ENCODE results near the gene CCDC127. TPM values are rescaled to one million over a fixed set of nuclear protein-coding genes. Genes with fewer than 3 reads are reported as not detected.

CCDC127 gene
- total RNA-seq, 1 experiment from 2014 or later, result 24.1 TPM

GRCh38 chr5:174876-175465 is 43.0 kb downstream of the CCDC127 start:
- Histone ChIP-seq H2AFZ (no peak overlapping the region), H3K79me2 (ENCODE audit: low read depth) (no peaks in the 10 kb centered on the region), H3K4me3 (no peak overlapping the region), H3K9me3 (ENCODE audit: insufficient read depth, low read depth) (no peaks in the 10 kb centered on the region), H3K27ac (no peak overlapping the region), H3K9me2 (ENCODE audit: insufficient read depth) (no peaks in the 10 kb centered on the region), H3K27me3 (ENCODE audit: insufficient read depth, low read depth) (peaks cover 94% of the 10 kb centered on the region), H3K4me2 (no peak overlapping the region), H3F3A (ENCODE audit: insufficient read depth, low read depth) (no peaks in the 10 kb centered on the region), H3K36me3 (ENCODE audit: low read depth) (no peaks in the 10 kb centered on the region), H3K4me1 (replicated peaks; ENCODE audit: insufficient read depth) (no peaks in the 10 kb centered on the region), H4K20me1 (ENCODE audit: insufficient read depth) (0 out of 2 replicates have a peak, but pooled peaks cover 8% of the 10 kb centered on the region)
- no TSS peak for BruUV-seq (replicated peaks)
- TF ChIP-seq EZH2 (IDR thresholded peaks at IDR 0.05; ENCODE audit: low read depth) (no peak), CTCF (conservative IDR thresholded peaks at IDR 0.05) (no peak)
- CTCF ChIA-PET, result interaction anchor here (0.6 kb wide), 1 partner anchor 76 kb away, joined by 4 read pairs; no protein-coding TSS in a partner anchor
- POLR2A ChIA-PET (ENCODE audit: unreplicated experiment), result no interaction called here
- intact Hi-C loops (cut with micrococcal nuclease; ENCODE audit: unreplicated experiment), result no loop called here
- no peak for DNase-seq

- Histone ChIP-seq H3K9me2 (ENCODE audit: insufficient read depth) (no peaks in the 10 kb centered on the region), H3K79me2 (ENCODE audit: low read depth) (no peaks in the 10 kb centered on the region), H3K36me3 (ENCODE audit: low read depth) (no peaks in the 10 kb centered on the region), H3K4me3 (no peak overlapping the region), H3K9me3 (ENCODE audit: insufficient read depth, low read depth) (no peaks in the 10 kb centered on the region), H3K27me3 (ENCODE audit: insufficient read depth, low read depth) (peaks cover 94% of the 10 kb centered on the region), H3F3A (ENCODE audit: insufficient read depth, low read depth) (no peaks in the 10 kb centered on the region), H3K4me2 (no peak overlapping the region), H3K4me1 (replicated peaks; ENCODE audit: insufficient read depth) (no peaks in the 10 kb centered on the region), H2AFZ (no peak overlapping the region), H4K20me1 (ENCODE audit: insufficient read depth) (0 out of 2 replicates have a peak, but pooled peaks cover 8% of the 10 kb centered on the region), H3K27ac (no peak overlapping the region)
- ChIA-PET POLR2A (ENCODE audit: unreplicated experiment) (no interaction called here), CTCF (no interaction called here)
- TF ChIP-seq CTCF (conservative IDR thresholded peaks at IDR 0.05) (no peak), EZH2 (IDR thresholded peaks at IDR 0.05; ENCODE audit: low read depth) (no peak)
- DNase-seq, result no peak
- no TSS peak for BruUV-seq (replicated peaks)
- intact Hi-C loops (cut with micrococcal nuclease; ENCODE audit: unreplicated experiment), result no loop called here
These were observed 43.7 kb downstream of the CCDC127 start for GRCh38 chr5:174291-174600.

DNA sequence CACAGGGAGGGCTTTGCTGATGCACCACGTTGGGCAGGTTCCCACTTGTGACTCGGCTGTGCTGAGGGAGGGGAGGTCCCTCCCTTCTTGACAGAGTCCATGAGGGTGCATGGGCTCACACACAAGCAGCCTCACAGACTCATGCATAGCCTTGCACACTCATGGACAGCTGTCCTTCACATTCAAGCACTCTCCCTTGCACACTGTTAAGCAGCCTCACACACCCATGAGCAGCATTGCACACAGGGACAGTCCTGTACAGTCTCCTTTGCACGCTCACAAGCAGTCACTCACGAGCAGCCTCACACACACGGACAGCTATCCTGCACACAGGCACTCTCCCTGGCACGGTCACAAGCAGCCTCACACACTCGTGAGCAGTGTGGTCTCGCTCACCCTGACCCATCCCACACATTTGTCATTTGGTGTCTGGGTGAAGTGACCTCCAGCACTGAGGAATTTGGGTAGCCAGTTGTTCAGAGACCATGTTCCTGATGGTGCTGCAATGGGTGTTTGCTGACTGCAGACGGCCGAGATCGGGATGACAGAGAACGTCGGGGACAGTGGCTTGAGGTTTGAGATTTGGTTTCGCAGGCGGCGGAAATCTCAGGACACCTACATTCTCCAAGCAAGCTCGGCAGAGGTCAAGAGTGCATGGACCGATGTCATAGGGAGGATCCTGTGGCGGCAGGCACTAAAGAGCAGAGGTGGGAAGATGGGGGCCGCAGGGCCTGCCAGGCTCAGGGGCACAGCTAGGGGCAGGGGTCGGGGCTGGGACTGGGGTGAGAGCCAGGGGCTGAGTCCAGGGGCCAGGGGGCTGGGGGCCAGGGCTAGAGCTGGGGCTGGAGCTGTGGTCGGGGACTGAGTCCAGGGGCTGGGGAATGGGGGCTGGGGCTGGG is 44.3 kb downstream of the CCDC127 start:
- TF ChIP-seq EZH2 (IDR thresholded peaks at IDR 0.05; ENCODE audit: low read depth) (0 out of 2 replicates have a peak, but pooled peaks have one; percentile 32), CTCF (conservative IDR thresholded peaks at IDR 0.05) (no peak)
- H3K9me3 ChIP-seq (ENCODE audit: insufficient read depth, low read depth), result no peaks in the 10 kb centered on the region
- no peak overlapping the region for H3K4me3 ChIP-seq
- intact Hi-C loops (cut with micrococcal nuclease; ENCODE audit: unreplicated experiment), result no loop called here
- no peak overlapping the region for H2AFZ ChIP-seq
- no peak overlapping the region for H3K4me2 ChIP-seq
- no TSS peak for BruUV-seq (replicated peaks)
- ChIA-PET CTCF (no interaction called here), POLR2A (ENCODE audit: unreplicated experiment) (no interaction called here)
- no peaks in the 10 kb centered on the region for H3K9me2 ChIP-seq (ENCODE audit: insufficient read depth)
- H3F3A ChIP-seq (ENCODE audit: insufficient read depth, low read depth), result no peaks in the 10 kb centered on the region
- H3K27me3 ChIP-seq (ENCODE audit: insufficient read depth, low read depth), result peaks cover 93% of the 10 kb centered on the region
- no peaks in the 10 kb centered on the region for H3K79me2 ChIP-seq (ENCODE audit: low read depth)
- H3K4me1 ChIP-seq (replicated peaks; ENCODE audit: insufficient read depth), result no peaks in the 10 kb centered on the region
- no peaks in the 10 kb centered on the region for H3K36me3 ChIP-seq (ENCODE audit: low read depth)
- 0 out of 2 replicates have a peak, but pooled peaks cover 8% of the 10 kb centered on the region for H4K20me1 ChIP-seq (ENCODE audit: insufficient read depth)
- no peak for DNase-seq
- no peak overlapping the region for H3K27ac ChIP-seq

Data from PC-9 (cell line).